Stomach (tissue), 9 donors: ENCODE results near the gene SUPT7L. TPM values are rescaled to one million over a fixed set of nuclear protein-coding genes. Genes with fewer than 3 reads are reported as not detected.

Experiments used
- DNase-seq, 2 donors: peaks; one replicate each; pipeline versions ENCODE4 v3.0.0 to v3.0.0-alpha.2; 2013 to 2019
- H3K27ac ChIP-seq, 5 donors: fragments of 200-600 bp in 4 of 5; sonication (generic) in 4 of 5; one replicate each; pipeline ENCODE4 v1.5.1; 2013 to 2019; ENCODE audit warnings: mild to moderate bottlenecking in 1 of 5, moderate library complexity in 1 of 5
- H3K27me3 ChIP-seq, 3 donors: fragments of 200-600 bp; sonication (generic); one replicate each; pipeline ENCODE4 v1.5.1; 2017 to 2019; ENCODE audit warnings: mixed run types in 1 of 3
- H3K36me3 ChIP-seq, 4 donors: fragments of 200-600 bp; sonication (generic); 1 replicate in 3 of 4; 2 replicates in 1 of 4; pipeline ENCODE4 v1.5.1; 2016 to 2019
- H3K4me1 ChIP-seq, 4 donors: fragments of 200-600 bp; sonication (generic); one replicate each; pipeline ENCODE4 v1.5.1; 2016 to 2019
- H3K4me3 ChIP-seq, 4 donors: fragments of 200-600 bp; sonication (generic) in 3 of 4; one replicate each; pipeline ENCODE4 v1.5.1; 2016 to 2019; ENCODE audit warnings: mild to moderate bottlenecking in 1 of 4
- H3K9me3 ChIP-seq, 4 donors: fragments of 200-600 bp; sonication (generic); one replicate each; pipeline ENCODE4 v1.5.1; 2016 to 2019
- EP300 ChIP-seq: sonication (generic); formaldehyde crosslinking; IDR thresholded peaks from one replicate; pipeline ENCODE4 v1.6.1; 2017; ENCODE audit warnings: antibody characterized with exemption
- POLR2A ChIP-seq, 4 donors: fragments of 450-650 bp; IDR thresholded peaks; one replicate each; pipeline ENCODE4 v1.6.1; 2016; ENCODE audit warnings: antibody characterized with exemption in 4 of 4, control low read depth in 2 of 4, mild to moderate bottlenecking in 1 of 4, moderate library complexity in 1 of 4
- POLR2AphosphoS5 ChIP-seq, 3 donors: sonication (generic); formaldehyde crosslinking; IDR thresholded peaks; one replicate each; pipeline ENCODE4 v1.6.1; 2016; ENCODE audit warnings: antibody characterized with exemption in 3 of 3
- WGBS, 5 donors: extraction: QIAGEN DNeasy Blood & Tissue Kit in 3 of 5; methylation state at CpG; one replicate each; pipeline versions ENCODE4 v1.1.5 to v1.1.7; 2013 to 2018; 5-methylcytosine and 5-hydroxymethylcytosine counted together
- intact Hi-C: fragments of 100-400 bp; cut with DNase I; formaldehyde crosslinking; loops from one replicate; pipeline ENCODE4 v1.15.1; 2023; ENCODE audit warnings: low total_unique reads
- polyA plus RNA-seq, 3 donors: library from polyadenylated mRNA; stranded (reverse); fragments of 200-250 nt; gene quantifications; one replicate each; pipeline ENCODE4 v1.2.3, GENCODE V29; 2013
- total RNA-seq, 5 donors: library from RNA; depleted of rRNA; stranded (reverse); fragments of >200 nt; gene quantifications; one replicate each; pipeline versions ENCODE4 v1.1.0 to v1.2.3, GENCODE V29; 2014 to 2016
- TF ChIP-seq, protein P1 (sequence below), 7 experiments: fragments of 450-650 bp in 4 of 7; fragments of 200-600 bp in 3 of 7; sonication (generic) in 3 of 7; IDR thresholded peaks; one replicate each; pipeline ENCODE4 v1.5.1; 2016 to 2019; ENCODE audit warnings: antibody characterized with exemption in 7 of 7, control low read depth in 2 of 7, mild to moderate bottlenecking in 1 of 7
- donor health status: healthy with polysubstance abuse.
- donor health status: Bipolar disorder and iron deficiency.
- donor health status: healthy.

Gene SUPT7L
- total and polyA plus RNA-seq, 8 donors = 10.1 to 50.9 (median 24.9) TPM

DNA sequence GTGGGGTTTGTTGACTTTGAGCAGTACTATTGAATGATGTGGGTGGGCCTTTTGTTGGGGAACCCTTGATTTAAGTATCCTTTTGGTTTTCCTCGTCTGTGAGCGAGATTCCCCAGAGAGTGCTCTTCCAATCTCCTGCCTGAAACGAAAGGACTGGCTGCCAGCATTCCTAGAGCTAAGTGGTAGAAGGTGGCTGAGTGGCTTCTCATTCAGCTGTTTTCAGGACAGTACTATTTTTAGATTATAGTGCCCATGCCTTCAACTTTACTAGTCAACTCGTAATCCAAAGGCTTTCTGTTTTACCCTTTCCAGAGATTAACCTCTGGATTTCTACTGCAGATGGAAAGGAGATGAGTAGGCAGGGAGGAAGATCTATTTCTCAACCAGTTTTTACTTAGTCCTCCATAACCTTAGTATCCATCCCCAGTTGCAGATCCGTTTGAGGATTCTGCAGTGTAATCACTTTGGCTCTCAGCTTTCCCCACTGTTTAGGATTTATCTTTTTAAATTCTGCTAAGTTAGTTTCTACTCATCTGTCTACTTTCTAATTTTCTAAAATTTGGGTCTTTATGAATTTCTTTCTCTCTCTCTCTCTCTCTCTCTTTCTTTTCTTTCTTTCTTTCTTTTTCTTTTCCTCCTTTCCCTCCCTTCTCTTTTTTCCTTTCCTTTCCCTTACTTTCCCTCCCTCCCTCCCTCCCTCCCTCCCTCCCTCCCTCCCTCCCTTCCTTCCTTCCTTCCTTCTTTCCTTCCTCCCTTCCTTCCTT is 9.5 kb upstream of the SUPT7L start:
- peaks cover 48 to 99% (median 98%) of the 10 kb centered on the region in 4 donors for H3K36me3 ChIP-seq
- no peaks in the 10 kb centered on the region for H3K4me1 ChIP-seq
- no peak for DNase-seq
- no peaks in the 10 kb centered on the region for H3K27me3 ChIP-seq
- no peak for TF ChIP-seq POLR2AphosphoS5 (IDR thresholded peaks at IDR 0.05)
- H3K9me3 ChIP-seq = no peaks in the 10 kb centered on the region
- H3K4me3 ChIP-seq = no peak overlapping the region
- intact Hi-C loops = no loop called here
- H3K27ac ChIP-seq = no peak overlapping the region
- WGBS, 5 donors = 77 to 90% (median 86%) methylated on average over 5 of the region's 5 CpGs

DNA sequence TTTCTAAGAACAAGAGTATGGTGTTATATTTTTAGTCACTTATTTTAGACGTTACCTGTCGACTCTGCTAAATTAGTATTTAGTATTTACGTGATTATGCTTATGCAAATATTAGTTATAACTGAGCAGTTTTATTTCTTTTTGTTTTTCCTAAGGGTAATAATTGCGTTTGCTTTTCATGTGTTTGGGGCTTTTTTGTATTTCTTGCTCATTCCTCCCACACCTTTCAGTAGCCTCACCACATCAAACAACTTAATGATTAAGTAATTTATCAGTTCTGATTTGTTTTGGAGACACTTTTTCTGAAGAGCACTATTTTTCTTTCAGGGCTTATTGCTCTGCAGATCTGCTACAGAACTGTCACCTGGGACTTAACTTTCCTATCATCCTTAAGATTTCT is 7.8 kb upstream of the SUPT7L start:
- Histone ChIP-seq H3K9me3 (no peaks in the 10 kb centered on the region), H3K4me3 (no peak overlapping the region), H3K36me3 (peaks cover 49 to 97% (median 95%) of the 10 kb centered on the region in 4 donors), H3K4me1 (peaks cover 0 to 10% (median 0%) of the 10 kb centered on the region in 4 donors), H3K27ac (no peak overlapping the region), H3K27me3 (no peaks in the 10 kb centered on the region)
- intact Hi-C loops = no loop called here
- no peak for DNase-seq
- TF ChIP-seq, protein P1, sequence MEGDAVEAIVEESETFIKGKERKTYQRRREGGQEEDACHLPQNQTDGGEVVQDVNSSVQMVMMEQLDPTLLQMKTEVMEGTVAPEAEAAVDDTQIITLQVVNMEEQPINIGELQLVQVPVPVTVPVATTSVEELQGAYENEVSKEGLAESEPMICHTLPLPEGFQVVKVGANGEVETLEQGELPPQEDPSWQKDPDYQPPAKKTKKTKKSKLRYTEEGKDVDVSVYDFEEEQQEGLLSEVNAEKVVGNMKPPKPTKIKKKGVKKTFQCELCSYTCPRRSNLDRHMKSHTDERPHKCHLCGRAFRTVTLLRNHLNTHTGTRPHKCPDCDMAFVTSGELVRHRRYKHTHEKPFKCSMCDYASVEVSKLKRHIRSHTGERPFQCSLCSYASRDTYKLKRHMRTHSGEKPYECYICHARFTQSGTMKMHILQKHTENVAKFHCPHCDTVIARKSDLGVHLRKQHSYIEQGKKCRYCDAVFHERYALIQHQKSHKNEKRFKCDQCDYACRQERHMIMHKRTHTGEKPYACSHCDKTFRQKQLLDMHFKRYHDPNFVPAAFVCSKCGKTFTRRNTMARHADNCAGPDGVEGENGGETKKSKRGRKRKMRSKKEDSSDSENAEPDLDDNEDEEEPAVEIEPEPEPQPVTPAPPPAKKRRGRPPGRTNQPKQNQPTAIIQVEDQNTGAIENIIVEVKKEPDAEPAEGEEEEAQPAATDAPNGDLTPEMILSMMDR (IDR thresholded peaks at IDR 0.05) = no peak
- no peak for TF ChIP-seq POLR2A (IDR thresholded peaks at IDR 0.05)
- TF ChIP-seq POLR2AphosphoS5 (IDR thresholded peaks at IDR 0.05) = no peak
- no peak for TF ChIP-seq EP300
- WGBS, 5 donors = 84 to 93% (median 90%) methylated on average over 4 of the region's 4 CpGs

DNA sequence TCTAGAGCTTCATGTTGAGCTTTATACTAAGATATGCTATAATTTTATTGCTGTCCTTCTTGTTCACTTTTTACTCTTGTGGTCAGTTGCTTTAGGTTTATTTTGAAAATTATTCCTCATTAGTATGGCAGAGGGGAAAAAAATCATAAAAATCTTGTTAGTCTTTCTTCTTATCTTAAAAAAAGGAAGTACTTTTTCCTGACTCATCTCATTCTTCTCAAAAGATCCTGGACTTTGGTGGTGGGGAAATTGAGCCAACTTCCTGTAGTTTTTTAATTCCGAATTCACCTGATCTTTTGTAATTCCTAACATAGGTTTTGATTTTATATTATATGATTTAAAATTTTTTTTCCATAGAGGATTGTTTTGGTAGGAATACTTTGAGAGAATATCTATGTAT is 4.0 kb upstream of the SUPT7L start:
- Histone ChIP-seq H3K4me1 (peaks cover 12 to 39% (median 26%) of the 10 kb centered on the region in 4 donors), H3K27ac (no peak overlapping the region), H3K27me3 (no peaks in the 10 kb centered on the region), H3K4me3 (no peak overlapping the region), H3K9me3 (no peaks in the 10 kb centered on the region), H3K36me3 (peaks cover 37 to 61% (median 58%) of the 10 kb centered on the region in 4 donors)
- DNase-seq = no peak
- intact Hi-C loops = no loop called here
- WGBS, 5 donors = 76 to 82% (median 81%) methylated on average over 1 of the region's 1 CpG
- TF ChIP-seq POLR2A (IDR thresholded peaks at IDR 0.05) (no peak), EP300 (no peak), POLR2AphosphoS5 (IDR thresholded peaks at IDR 0.05) (no peak)
- TF ChIP-seq, protein P1 (IDR thresholded peaks at IDR 0.05) = no peak

DNA sequence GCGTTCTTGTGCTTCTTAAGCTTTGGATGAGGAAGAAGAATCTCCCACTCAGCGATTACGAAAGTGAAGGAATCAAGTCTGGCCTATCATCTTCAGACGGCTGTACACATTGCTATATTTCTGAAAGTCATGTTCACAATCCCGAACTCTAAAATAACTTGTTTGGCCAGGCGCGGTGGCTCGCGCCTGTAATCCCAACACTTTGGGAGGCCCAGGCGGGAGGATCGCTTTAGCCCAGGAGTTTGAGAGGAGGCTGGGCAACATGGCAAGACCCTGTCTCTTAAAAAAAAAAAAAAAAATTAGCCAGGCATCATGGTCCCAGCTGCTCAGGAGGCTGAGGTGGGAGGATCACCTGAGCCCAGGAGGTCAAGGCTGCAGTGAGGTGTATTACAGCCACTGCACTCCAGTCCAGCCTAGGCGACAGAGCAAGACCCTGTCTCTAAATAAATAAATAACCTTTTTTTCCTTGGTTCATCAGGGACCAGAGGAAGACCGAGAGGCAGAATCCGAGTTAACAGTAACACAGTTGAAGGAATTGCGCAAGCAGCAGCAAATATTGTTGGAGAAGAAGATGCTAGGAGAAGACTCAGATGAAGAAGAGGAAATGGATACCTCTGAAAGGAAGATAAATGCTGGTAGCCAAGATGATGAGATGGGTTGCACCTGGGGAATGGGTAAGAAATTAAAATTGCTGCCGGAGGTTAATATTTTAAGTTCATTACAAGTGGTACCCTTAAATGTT is 1.4 kb upstream of the SUPT7L start:
- DNase-seq = no peak
- peak overlapping the region in 2 of 5 donors; percentile 94 for H3K27ac ChIP-seq
- intact Hi-C loops = no loop called here
- peaks cover 35 to 57% (median 55%) of the 10 kb centered on the region in 4 donors for H3K36me3 ChIP-seq
- no peaks in the 10 kb centered on the region for H3K27me3 ChIP-seq
- H3K9me3 ChIP-seq = no peaks in the 10 kb centered on the region
- 82 to 89% (median 85%) methylated on average over 16 of the region's 16 CpGs for WGBS, 5 donors
- TF ChIP-seq EP300 (no peak), POLR2AphosphoS5 (IDR thresholded peaks at IDR 0.05) (no peak), POLR2A (IDR thresholded peaks at IDR 0.05) (no peak)
- TF ChIP-seq, protein P1 (IDR thresholded peaks at IDR 0.05) = no peak
- H3K4me1 ChIP-seq = peaks cover 17 to 54% (median 37%) of the 10 kb centered on the region in 4 donors
- H3K4me3 ChIP-seq = peak overlapping the region; percentile 66 to 99 (median 91)
